HEK293 (cell line): ENCODE measurements around the gene NHSL2.

ENCODE experiments used
- CTCF ChIP-seq: fragments of 450-650 bp; formaldehyde crosslinking; IDR thresholded peaks from 2 replicates; pipeline ENCODE4 v1.5.1; 2016; ENCODE audit warnings: missing biosample characterization, missing genetic modification characterization
- REST ChIP-seq: fragments of 450-650 bp; formaldehyde crosslinking; IDR thresholded peaks from 2 replicates; pipeline ENCODE4 v1.5.1; 2016; ENCODE audit warnings: missing biosample characterization, missing genetic modification characterization
- WT1 ChIP-seq: fragments of 450-650 bp; formaldehyde crosslinking; IDR thresholded peaks from 2 replicates; pipeline ENCODE4 v1.5.1; 2016; ENCODE audit warnings: missing biosample characterization, missing genetic modification characterization
- ZBTB20 ChIP-seq: fragments of 450-650 bp; formaldehyde crosslinking; IDR thresholded peaks from 2 replicates; pipeline ENCODE4 v1.5.1; 2016; ENCODE audit warnings: missing biosample characterization, missing genetic modification characterization
- ZNF174 ChIP-seq: fragments of 450-650 bp; formaldehyde crosslinking; IDR thresholded peaks from 2 replicates; pipeline ENCODE4 v1.5.0; 2017; ENCODE audit warnings: missing biosample characterization, mild to moderate bottlenecking, missing genetic modification characterization
- ZNF266 ChIP-seq: fragments of 450-650 bp; formaldehyde crosslinking; IDR thresholded peaks from 2 replicates; pipeline ENCODE4 v1.5.1; 2016; ENCODE audit warnings: missing biosample characterization, missing genetic modification characterization, low read depth
- ZNF274 ChIP-seq, 2 experiments: fragments of 200-500 bp in 1 of 2; fragments of 450-650 bp in 1 of 2; sonication (Bioruptor generic) in 1 of 2; formaldehyde crosslinking in 1 of 2; IDR thresholded peaks; 2 replicates each; pipeline versions ENCODE4 v1.5.1 to v1.6.1; 2014 to 2016; ENCODE audit warnings: borderline replicate concordance in 1 of 2, inconsistent platforms in 1 of 2, low read length in 1 of 2, missing biosample characterization in 1 of 2, missing genetic modification characterization in 1 of 2
- ZNF350 ChIP-seq: fragments of 450-650 bp; formaldehyde crosslinking; IDR thresholded peaks from 2 replicates; pipeline ENCODE4 v1.5.0; 2017; ENCODE audit warnings: missing biosample characterization, mild to moderate bottlenecking, missing genetic modification characterization
- ZNF473 ChIP-seq: fragments of 450-650 bp; formaldehyde crosslinking; IDR thresholded peaks from 2 replicates; pipeline ENCODE4 v1.5.1; 2017; ENCODE audit warnings: missing biosample characterization, missing genetic modification characterization
- ZNF549 ChIP-seq: fragments of 450-650 bp; IDR thresholded peaks from 2 replicates; pipeline ENCODE4 v1.5.1; 2018; ENCODE audit warnings: missing biosample characterization, missing genetic modification characterization, mild to moderate bottlenecking, inconsistent platforms, moderate library complexity
- ZNF629 ChIP-seq: fragments of 450-650 bp; formaldehyde crosslinking; IDR thresholded peaks from 2 replicates; pipeline ENCODE4 v1.5.1; 2017; ENCODE audit warnings: missing biosample characterization, missing genetic modification characterization
- ZNF701 ChIP-seq: fragments of 450-650 bp; formaldehyde crosslinking; IDR thresholded peaks from 2 replicates; pipeline ENCODE4 v1.5.1; 2016; ENCODE audit warnings: missing biosample characterization, missing genetic modification characterization
- ZSCAN30 ChIP-seq: fragments of 450-650 bp; IDR thresholded peaks from 2 replicates; pipeline ENCODE4 v1.5.1; 2018; ENCODE audit warnings: missing biosample characterization, mild to moderate bottlenecking, missing genetic modification characterization, moderate library complexity

- TF ChIP-seq ZNF274 (IDR thresholded peaks at IDR 0.05; ENCODE audit: low read length) (no peak), ZNF274 (tag by site-specific recombination; IDR thresholded peaks at IDR 0.05; ENCODE audit: borderline replicate concordance) (no peak), CTCF (no peak), ZNF266 (tag by site-specific recombination) (no peak), ZSCAN30 (tag by site-specific recombination) (no peak), REST (tag by site-specific recombination) (no peak), WT1 (tag by site-specific recombination) (no peak), ZNF473 (no peak), ZNF350 (tag by site-specific recombination) (no peak), ZBTB20 (tag by site-specific recombination) (no peak), ZNF629 (tag by site-specific recombination) (no peak), ZNF701 (tag by site-specific recombination) (no peak), ZNF174 (tag by site-specific recombination) (no peak), ZNF549 (no peak)
Measured at GRCh38 chrX:72073633-72074032, 163.0 kb downstream of the NHSL2 start.
